C1 segment of cervical spinal cord (tissue), 14 donors: Measurements from ENCODE around the gene MEGF8.
A peak's percentile ranks its signal among the peaks of the same experiment; 100 is the strongest.
"Not testable (repeated sequence)": the region's sequence is repeated elsewhere in the genome, so short reads cannot be mapped to it uniquely, and the experiment has no call there.

Experiments
- DNase-seq, 14 donors: peaks; one replicate each; lab custom pipeline; 2025; lab: John Stamatoyannopoulos, UW

MEGF8 gene

DNA sequence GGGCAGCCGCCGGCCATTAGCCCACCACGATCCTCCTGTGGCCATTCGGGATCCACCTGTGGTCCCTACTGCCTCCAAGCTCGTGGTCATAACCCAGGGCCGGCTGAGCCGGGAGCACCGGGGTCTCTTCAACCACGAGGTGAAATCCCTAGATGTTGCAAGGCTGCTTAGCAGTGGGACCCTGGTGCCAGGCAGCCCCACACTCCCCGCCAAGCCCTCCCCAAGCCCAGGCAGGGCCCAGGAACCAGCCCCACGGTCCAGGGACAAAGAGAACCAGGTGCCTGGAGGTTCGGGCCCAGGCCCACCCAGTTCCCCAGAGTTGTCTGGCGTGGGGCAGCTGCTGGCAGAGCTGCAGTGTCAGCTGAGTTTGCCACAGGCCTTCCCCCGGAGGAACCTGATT is 15.7 kb upstream of the MEGF8 start:
- DNase-seq: no peak

DNA sequence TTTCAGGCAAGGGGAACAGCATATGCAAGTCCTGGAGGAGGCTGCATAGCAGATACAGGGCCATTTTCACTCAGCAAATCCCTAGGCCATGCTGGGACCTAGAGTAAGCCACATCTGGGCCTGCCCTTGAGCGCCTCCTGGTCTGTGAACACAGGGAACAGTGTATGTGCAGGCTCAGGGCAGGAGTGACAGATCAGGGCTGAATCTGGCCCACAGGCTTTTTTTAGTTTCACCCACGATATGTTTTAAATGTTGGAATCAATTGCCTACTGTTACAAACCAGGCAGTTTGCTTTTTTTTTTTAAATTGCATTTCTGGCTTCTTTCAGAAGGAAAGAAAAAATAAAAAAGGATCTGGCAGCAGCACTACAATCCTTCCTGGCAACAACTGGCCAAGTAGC is 13.8 kb upstream of the MEGF8 start:
- no peak for DNase-seq

DNA sequence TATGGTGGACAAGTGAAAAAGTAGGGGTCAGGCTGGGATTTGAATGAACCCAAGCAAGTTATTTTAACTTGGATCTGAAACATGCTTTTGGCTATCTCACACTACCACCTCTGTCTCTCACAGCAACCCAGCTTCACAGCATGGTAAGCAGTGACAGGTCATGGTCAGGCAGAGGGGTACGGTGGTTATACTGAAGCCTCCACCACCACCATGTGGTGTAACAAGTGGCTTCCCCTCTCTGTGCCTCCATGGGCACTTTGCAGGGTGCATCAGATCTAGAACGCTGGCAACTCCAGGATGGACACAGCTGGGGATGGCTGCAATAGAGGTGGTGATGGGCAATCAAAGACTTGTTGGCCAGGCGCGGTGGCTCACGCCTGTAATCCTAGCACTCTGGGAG is 13.1 kb upstream of the MEGF8 start:
- no peak for DNase-seq

DNA sequence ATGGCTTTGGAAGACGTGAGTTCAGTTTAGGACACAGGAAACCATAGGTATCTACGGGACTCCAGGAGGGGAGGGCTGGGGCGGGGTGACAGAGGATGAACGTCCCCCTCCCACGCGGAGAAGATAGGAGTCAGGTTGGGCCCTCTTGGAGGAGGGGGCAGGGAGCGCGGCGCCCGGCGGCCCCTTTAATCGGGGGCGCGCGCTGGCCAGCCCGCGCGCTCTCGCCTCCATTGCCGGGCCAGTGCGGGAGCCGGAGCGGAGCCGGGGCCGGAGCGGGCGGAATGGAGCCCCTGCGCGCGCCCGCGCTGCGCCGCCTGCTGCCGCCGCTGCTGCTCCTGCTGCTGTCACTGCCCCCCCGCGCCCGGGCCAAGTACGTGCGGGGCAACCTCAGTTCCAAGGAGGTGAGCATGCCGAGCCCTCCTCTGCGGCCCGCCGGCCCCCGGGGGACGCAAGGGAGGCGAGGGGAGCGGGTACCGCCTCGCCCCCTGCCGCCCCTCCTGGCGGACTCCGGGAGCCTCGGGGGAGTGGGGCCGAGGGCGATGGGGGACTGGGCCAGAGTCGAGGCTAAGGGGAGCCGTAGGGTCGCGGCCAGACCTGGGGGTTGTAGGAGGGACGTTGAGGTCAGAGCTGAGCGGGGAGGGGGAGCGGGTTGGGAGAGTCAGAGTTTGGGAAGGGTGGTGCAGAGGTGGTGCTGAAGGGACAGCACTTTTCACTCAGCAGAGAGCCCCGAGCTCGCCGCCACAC is 12.2 kb upstream of the MEGF8 start, which contains the start of gene TMEM145:
TMEM145 (plus strand) TSS at position 214 of the 744 bp plus-strand sequence; CDS start at position 282, 68 bp downstream.
- DNase-seq: peak in 7 of 14 donors; percentile 11 to 65 (median 33)

DNA sequence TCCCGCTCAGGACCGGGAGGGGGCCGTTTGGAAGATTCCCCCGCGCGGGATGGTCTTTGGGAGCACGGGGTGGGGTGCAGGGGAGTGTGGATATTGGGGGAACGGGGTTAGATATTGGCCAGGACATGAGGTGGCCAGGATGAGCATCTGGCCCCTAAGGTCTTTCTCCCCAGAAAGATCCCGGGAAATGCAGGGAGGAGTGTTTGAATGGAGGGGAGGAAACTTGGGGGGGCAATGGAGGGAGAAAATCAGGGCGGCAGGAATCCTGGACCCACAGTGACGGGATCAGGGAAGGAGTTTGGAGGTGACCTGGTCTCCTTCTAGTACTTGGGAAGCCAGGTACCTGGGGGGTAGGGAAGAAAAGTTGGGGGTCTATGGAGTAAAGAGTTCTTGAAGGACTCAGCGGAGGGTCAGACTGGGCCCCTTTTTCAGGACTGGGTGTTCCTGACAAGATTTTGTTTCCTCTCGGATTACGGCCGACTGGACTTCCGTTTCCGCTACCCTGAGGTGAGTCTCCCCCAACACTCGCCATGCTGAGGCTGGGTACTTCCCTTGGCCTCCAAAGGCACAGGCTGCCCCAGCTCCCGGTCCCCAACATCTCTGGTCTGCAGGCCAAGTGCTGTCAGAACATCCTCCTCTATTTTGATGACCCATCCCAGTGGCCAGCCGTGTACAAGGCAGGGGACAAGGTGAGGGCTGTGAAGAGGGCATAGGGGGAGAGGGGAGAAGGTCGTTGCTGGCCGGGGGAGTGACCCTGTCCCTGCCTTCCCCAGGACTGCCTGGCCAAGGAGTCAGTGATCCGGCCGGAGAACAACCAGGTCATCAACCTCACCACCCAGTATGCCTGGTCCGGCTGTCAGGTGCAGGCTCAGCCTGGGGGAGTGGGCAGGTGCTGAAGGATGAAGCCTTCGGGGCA is 11.3 kb upstream of the MEGF8 start:
- peak in 1 of 14 donors; percentile 21 for DNase-seq

DNA sequence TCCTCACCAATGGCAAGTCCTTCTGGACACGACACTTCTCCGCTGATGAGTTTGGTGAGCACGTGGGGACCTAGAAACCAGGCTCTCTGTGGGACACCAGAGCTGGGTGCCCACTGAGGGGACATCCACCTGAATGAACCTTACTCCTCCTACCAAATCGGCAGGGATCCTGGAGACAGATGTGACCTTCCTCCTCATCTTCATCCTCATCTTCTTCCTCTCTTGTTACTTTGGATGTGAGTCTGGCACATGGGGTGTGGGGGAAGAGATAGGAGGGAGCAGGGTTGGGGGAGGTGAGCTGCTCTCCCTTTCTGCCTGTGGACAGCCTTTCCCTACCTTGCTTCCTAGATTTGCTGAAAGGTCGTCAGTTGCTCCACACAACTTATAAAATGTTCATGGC is 10.4 kb upstream of the MEGF8 start:
- DNase-seq: no peak

DNA sequence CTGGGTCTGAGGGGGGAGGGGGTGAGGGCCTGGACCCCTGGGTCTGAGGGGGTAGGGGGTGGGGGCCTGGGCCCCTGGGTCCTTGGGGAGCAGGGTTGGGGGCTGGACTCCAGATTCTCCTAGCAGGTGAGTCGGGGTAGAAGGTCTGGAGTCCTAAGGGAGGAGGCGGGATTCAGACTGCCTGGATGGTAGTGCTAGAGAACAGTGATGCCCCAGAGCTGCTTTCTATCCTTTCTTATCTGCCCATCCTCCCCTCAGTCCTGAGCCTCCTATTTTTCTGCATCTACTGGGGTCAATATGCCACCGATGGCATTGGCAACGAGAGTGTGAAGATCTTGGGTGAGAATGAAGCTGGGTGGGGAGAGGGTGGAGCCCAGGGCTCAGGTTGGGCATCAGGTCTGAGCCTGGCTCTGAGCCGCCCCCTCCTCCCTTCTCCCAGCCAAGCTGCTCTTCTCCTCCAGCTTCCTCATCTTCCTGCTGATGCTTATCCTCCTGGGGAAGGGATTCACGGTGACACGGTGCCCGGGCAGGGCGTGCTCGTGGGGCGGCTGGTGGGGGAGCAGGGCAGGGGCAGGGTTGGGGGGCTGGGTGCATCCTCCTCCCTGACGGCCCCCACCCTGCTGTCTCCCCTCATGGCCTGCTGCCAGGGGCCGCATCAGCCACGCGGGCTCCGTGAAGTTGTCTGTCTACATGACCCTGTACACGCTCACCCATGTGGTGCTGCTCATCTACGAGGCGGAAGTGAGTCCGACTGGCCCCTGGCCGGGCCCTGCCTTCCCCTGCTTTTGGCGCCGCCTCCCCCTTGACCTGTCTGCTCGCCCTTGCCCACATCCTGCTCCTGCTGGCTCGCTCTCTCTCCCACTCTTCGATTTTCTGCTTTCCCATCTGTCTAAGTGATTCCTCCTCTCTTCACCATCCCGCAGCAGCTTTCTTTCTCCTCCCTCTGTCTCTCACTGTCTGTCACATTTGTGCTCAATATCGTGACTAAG is 8.9 kb upstream of the MEGF8 start:
- no peak for DNase-seq

DNA sequence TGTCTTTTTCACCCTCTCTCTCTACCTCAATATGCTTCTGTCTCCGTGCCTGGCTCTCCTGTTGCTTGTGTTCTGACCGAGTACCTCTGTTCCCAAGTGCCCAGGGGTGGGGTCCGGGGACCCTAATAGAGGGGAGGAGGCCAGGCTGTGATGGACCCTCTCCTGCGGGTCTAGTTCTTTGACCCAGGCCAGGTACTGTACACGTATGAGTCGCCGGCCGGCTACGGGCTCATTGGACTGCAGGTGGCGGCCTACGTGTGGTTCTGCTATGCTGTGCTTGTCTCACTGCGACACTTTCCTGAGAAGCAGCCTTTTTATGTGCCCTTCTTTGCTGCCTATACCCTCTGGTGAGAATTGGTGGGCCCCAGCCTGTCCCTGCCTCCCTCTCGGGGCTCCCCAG is 7.9 kb upstream of the MEGF8 start:
- DNase-seq: no peak

DNA sequence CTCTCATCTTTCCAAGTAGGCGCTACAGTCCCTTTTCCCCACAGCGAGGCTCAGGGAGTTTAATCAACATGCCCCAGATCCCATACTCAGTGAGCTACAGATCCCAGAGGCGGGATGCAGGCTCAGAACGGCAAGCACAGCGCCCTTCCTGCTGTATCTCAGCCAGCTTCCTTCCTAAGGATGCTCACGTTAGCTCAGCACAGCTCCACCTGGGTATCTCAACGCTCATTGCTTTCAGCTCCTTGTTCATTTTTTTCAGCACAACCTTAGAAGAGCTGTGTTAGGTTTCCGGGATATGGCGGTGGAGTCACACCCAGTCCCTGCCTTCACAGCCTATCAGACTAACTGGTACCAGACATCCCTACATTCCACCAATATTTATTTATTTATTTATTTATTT is 3.1 kb upstream of the MEGF8 start:
- DNase-seq: no peak

DNA sequence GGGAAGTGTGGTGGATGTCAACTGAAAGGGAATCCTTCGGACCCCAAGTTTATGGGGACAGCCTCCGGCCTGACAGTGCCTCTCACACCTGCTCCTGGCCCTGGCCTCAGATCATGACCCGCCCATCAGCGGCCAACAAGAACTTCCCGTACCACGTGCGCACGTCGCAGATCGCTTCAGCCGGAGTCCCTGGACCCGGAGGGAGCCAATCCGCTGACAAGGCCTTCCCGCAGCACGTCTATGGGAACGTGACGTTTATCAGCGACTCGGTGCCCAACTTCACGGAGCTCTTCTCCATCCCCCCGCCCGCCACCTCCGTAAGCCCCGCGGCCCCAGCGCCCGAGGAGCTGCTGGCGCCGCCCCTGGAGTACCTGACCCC is 2.0 kb upstream of the MEGF8 start:
- no peak for DNase-seq

DNA sequence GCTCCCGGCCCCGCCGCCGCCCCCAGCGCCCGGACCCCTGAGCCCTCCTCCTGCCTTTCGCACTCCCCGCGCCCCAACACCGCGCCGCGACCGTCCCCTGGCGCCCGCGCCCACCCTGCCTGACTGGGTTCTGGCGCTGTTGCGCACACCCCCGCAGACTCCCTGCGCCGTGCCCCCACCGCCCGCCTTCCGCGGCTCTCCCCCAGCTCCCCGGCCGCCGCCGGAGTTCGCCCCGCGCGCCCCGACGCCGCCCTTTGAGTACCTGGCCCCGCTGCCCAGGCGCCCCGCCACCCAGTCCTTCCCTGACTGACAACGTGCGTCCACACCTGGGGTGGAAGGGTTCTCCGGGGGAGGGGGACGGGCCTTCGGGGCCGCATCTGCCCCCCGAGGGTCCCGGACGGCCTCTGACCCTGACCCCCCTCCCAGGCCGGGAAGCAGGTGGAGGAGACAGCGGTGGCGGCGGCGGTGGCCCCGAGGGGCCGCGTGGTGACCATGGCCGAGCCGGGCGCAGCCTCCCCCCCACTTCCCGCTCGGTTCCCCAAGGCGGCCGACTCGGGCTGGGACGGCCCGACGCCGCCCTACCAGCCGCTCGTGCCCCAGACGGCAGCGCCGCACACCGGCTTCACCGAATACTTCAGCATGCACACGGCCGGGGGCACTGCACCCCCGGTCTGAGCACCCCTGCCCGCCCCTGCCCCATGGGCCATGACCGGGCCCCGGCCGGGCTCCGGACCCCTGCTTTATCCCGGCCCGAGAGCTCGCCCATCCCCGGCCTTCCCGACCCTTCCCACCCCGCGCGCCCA is 1.4 kb upstream of the MEGF8 start:
- DNase-seq: no peak

DNA sequence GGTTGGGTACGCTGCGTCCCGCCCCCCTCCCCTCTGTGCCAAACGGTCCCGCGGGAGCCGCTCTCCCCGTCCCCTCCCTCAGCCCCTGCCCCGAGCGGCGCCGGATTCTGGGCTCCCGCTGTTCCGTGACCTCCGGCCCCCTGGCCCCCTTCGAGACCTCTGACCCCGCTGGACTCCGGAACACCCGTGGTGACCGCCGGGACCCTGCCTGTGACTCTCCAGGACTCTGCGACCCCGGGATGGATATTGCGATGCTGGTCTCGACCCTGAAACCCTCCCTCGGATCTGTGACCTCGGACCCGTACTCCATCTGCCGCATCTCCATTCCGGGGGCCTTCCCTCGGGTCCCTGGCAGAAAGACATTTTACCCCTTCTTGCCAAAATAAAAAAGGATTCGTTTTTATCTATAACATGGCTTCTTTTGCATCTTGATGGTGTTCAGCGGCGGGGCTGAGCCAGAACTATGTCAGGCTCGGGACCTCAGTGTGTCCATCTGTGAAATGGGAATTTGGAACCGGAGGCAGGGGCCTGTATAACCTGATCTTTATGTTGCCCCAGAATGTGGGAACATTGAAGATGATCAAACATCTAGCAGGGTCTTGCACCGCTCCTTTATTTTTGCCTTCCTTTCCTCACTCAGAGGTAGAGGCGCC is 654 bp upstream of the MEGF8 start:
- peak in 1 of 14 donors; percentile 42 for DNase-seq

DNA sequence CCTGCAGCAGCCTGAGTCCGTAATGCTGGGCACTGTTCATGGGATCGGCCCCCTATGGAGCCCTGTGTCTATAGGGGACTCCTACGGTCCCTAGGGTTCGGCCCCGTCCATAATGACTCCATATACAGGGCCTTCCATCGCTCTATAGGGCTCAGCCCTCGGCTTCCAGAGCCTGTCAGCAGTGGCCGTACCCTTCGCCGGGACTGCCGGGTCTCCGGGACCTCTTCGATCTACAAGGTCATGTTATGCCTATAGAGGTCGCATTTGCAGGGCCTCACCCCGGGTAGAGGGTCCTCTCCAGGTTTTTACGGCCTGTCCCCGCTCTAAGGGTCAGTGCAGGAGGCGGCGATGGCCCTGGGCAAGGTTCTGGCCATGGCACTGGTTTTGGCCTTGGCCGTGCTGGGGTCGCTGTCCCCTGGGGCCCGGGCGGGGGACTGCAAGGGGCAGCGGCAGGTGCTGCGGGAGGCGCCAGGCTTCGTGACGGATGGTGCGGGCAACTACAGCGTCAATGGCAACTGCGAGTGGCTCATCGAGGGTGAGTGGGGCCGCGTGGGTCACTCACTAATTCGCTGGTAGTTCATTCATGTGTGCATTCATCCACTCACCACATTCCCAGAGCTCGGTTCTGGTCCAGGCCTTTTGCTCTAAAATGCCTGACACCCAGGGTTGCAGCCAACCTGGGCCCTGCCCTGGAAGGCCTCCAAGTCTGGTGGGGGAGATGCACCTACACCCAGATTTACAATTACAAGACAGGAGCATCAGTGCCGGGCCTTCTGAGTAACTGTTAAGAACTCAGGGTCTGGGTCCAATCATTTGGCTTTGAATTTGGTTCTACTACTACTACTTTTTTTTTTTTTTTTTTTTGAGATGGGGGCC is 699 bp downstream of the MEGF8 start:
- peak in 7 of 14 donors; percentile 40 to 64 (median 55) for DNase-seq

DNA sequence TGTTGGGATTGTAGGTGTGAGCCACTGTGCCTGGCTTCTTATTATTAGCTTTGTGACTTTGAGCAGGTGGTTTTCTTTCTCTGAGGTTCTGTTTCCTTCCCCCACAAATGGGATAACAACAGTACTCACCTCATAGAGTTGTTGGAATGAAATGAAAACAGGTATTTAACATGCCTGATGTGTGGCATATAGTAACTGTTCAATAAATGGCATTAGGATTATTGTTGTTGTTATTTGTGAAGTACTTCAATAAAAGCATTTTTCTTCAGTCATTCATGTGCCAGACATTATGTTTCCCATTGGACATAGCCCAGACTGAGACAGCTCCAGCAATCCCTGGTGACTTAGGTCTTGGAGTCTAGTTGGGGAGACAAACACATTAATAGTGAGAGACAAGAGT is 1.5 kb downstream of the MEGF8 start:
- DNase-seq: no peak

DNA sequence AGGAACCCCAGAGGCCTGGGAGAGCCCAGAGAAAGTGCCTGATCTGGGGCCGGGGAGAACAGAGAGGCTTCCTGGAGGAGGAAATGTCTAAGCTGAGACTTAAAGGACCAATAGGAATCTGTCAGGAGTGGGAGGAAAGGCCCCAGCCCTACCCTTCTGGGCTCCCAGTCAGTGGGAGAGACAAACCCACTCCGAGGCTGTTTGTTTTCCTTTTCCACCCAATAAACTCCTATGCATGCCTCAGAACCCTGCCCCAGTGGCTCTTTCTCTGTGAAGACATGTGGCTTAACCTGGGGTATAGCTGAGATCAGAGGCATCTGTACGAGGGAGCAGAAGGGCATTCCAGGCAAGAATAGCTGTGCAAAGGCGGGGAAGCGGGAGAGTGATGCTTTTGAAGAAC is 1.9 kb downstream of the MEGF8 start:
- DNase-seq: no peak

DNA sequence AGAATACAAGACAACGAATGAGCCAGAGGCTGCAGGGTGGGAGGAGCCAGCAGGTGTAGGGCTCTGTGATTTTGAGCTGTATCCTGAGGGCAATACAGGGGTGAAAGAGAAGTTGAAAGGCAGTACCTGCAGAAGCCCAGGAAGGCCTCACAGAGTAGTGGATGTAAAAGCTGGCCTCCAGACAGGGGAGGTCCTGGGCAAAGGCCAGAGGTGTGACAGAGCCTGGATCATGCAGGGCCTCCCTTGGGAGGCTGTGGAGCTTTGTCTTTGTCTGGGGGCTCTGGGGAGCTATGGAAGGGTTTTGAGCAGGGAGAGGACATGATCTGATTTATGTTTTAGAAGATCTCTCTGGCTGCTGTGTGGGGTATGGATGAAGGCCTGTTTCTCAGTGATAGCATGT is 2.7 kb downstream of the MEGF8 start:
- no peak for DNase-seq

DNA sequence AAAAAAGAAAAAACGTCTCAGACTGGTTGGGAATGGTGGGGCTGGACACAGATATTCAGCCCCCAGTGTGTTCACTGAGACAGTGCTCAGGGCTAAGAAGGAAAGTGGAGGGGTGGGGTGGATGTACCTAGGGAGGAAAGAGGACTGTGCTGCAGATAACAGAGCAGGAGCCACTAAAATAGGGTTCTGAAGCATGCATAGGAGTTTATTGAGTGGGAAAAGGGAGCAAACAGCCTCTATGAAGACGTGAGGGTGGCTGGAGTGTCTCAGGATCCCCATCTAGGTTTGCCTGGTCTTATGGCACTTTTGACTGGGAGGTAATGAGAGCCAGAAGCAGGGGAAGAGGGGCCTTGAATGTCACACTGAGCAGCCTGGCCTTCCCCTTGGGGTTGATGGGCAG is 3.4 kb downstream of the MEGF8 start:
- DNase-seq: no peak

DNA sequence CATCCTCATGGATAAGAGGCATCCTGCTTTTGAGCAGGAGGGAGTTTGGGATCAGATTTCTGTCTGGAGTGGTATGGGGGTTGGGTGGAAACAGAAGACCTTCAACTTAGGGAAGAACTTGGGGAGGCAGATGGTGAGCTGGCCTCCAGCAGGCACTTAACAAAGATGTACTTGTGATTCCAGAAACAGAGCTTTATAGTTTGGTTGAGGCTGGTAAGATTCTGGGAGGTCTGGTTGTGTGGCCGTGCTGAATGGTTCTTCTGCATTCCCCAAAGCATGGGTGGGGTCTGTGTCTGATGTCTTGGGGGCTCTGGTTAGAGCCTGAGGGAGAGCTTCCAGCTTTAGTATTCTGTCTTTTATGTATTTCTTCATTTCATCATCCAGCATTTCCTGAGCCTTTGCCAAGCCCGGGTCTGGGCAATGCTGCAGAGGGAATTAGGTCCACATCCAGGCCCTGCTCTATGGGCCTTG is 4.8 kb downstream of the MEGF8 start:
- DNase-seq: no peak

DNA sequence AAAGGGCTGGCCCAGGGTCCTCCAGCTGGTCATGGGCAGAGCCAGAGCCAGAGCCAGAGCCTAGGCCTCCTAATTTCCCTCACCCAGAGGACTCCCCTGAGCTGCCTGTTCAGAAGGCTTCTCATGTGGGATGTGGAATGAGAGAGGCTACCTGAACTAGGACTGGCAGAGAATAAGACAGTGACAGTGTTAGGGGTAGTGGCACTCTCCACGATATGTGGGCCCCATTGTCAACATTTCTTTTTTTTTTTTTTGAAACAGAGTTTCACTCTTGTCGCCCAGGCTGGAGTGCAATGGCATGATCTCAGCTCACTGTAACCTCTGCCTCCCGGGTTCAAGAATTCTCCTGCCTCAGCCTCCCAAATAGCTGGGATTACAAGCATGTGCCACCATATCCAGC is 5.9 kb downstream of the MEGF8 start:
- DNase-seq: not testable (repeated sequence)
